Endodermal cell (in vitro differentiated cells): Measurements from ENCODE around the gene GLOD4. TPM values are rescaled to one million over a fixed set of nuclear protein-coding genes. Genes with fewer than 3 reads are reported as not detected.

ENCODE experiments used
- DNase-seq: peaks from one replicate; pipeline ENCODE4 v3.0.0-alpha.2; 2017
- H3K27ac ChIP-seq: 2 replicates; pipeline ENCODE4 v1.5.1; 2013; ENCODE audit warnings: mild to moderate bottlenecking, low read depth, low read length, moderate library complexity
- H3K27me3 ChIP-seq: 2 replicates; pipeline ENCODE4 v1.6.1; 2013; ENCODE audit warnings: mild to moderate bottlenecking, low read length, moderate library complexity; ENCODE audit not compliant: insufficient read depth, control insufficient read depth, poor library complexity, severe bottlenecking
- H3K36me3 ChIP-seq: 2 replicates; pipeline ENCODE4 v1.7.0; 2013; ENCODE audit warnings: mild to moderate bottlenecking, low read length, moderate library complexity; ENCODE audit not compliant: control insufficient read depth, insufficient read depth
- H3K4me1 ChIP-seq: one replicate; pipeline ENCODE4 v1.7.0; 2013; ENCODE audit warnings: low read length; ENCODE audit not compliant: control insufficient read depth, insufficient read depth
- H3K4me3 ChIP-seq: 2 replicates; pipeline ENCODE4 v1.5.1; 2013; ENCODE audit warnings: mild to moderate bottlenecking, low read length, moderate library complexity
- H3K9ac ChIP-seq: 2 replicates; pipeline ENCODE4 v1.6.1; 2013; ENCODE audit warnings: mild to moderate bottlenecking, low read length, moderate library complexity; ENCODE audit not compliant: poor library complexity, severe bottlenecking; ENCODE audit errors: extremely low read depth
- H3K9me3 ChIP-seq: 2 replicates; pipeline ENCODE4 v1.6.1; 2013; ENCODE audit warnings: mild to moderate bottlenecking, low read length, moderate library complexity; ENCODE audit not compliant: control insufficient read depth
- H3K27ac Mint-ChIP-seq: 2 replicates; pipeline ENCODE4 v1.8.0; 2020; ENCODE audit warnings: mixed read lengths
- H3K27me3 Mint-ChIP-seq: 2 replicates; pipeline ENCODE4 v1.8.0; 2021; ENCODE audit warnings: mild to moderate bottlenecking, mixed read lengths; ENCODE audit not compliant: insufficient read depth
- H3K36me3 Mint-ChIP-seq: 2 replicates; pipeline ENCODE4 v1.8.0; 2020; ENCODE audit warnings: low read depth, mixed read lengths
- H3K4me1 Mint-ChIP-seq: 2 replicates; pipeline ENCODE4 v1.8.0; 2020; ENCODE audit warnings: mixed read lengths
- H3K4me3 Mint-ChIP-seq: 2 replicates; pipeline ENCODE4 v1.8.0; 2020; ENCODE audit warnings: mild to moderate bottlenecking, moderate library complexity, mixed read lengths
- H3K9me3 Mint-ChIP-seq: 2 replicates; pipeline ENCODE4 v1.8.0; 2020; ENCODE audit warnings: mild to moderate bottlenecking, mixed read lengths
- WGBS, 2 experiments: methylation state at CpG; one replicate each; pipeline versions ENCODE4 v1.1.5 to v1.1.7; 2013; ENCODE audit warnings: missing lambda C conversion rate in 2 of 2, mixed read lengths in 1 of 2; ENCODE audit not compliant: insufficient coverage in 1 of 2, insufficient read length in 1 of 2; 5-methylcytosine and 5-hydroxymethylcytosine counted together
- total RNA-seq, 2 donors: library from RNA; stranded (reverse); fragmentation: NEBNext Ultra II Directional in 1 of 2; extraction: Animal tissue kit (Norgen Biotek cat#: 25700) in 1 of 2; gene quantifications; 2 replicates in 1 of 2; 3 replicates in 1 of 2; pipeline ENCODE4 v1.2.1, GENCODE V29; 2021
- TF ChIP-seq, protein P1 (sequence below): fragments of 200-600 bp; sonication (generic); conservative IDR thresholded peaks from 2 replicates; pipeline ENCODE4 v1.5.0; 2021; ENCODE audit warnings: antibody characterized with exemption, mild to moderate bottlenecking

Gene GLOD4
- total RNA-seq, 2 donors from 2014 or later, result 81.6 to 95.1 TPM

DNA sequence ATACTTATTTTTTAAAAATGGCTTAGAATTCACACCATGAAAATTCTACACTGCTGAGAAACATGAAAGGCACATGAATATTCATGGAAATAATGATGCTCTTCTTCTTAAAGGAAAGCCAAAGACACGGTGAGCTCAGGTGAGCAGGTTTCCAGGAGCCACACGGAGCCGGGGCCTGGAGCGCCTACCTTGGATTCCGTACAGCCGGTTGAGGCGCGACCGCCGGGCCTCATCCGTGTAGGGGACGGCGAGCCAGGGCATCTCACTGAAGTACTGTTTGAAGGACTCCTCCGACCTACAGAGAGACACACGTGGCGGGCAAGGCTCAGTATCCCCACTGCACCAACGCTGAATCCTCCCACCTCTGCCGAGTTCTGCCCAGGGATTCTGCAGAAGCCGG lies 37.2 kb upstream of the GLOD4 start:
- no peak for DNase-seq
- Mint-ChIP-seq H3K36me3 (peaks cover 67% of the 10 kb centered on the region), H3K9me3 (no peaks in the 10 kb centered on the region), H3K4me3 (no peak overlapping the region), H3K27me3 (no peaks in the 10 kb centered on the region), H3K4me1 (no peaks in the 10 kb centered on the region), H3K27ac (peak overlapping the region; percentile 16)
- no peak overlapping the region for H3K9ac ChIP-seq
- TF ChIP-seq, protein P1, sequence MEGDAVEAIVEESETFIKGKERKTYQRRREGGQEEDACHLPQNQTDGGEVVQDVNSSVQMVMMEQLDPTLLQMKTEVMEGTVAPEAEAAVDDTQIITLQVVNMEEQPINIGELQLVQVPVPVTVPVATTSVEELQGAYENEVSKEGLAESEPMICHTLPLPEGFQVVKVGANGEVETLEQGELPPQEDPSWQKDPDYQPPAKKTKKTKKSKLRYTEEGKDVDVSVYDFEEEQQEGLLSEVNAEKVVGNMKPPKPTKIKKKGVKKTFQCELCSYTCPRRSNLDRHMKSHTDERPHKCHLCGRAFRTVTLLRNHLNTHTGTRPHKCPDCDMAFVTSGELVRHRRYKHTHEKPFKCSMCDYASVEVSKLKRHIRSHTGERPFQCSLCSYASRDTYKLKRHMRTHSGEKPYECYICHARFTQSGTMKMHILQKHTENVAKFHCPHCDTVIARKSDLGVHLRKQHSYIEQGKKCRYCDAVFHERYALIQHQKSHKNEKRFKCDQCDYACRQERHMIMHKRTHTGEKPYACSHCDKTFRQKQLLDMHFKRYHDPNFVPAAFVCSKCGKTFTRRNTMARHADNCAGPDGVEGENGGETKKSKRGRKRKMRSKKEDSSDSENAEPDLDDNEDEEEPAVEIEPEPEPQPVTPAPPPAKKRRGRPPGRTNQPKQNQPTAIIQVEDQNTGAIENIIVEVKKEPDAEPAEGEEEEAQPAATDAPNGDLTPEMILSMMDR, result no peak
- no peaks in the 10 kb centered on the region for H3K9me3 ChIP-seq
- 97% methylated on average over 19 of the region's 19 CpGs for WGBS, 2 experiments
- peaks cover 79% of the 10 kb centered on the region for H3K36me3 ChIP-seq
- no peaks in the 10 kb centered on the region for H3K27me3 ChIP-seq
- H3K4me1 ChIP-seq, result no peaks in the 10 kb centered on the region
- no peak overlapping the region for H3K27ac ChIP-seq
- H3K4me3 ChIP-seq, result no peak overlapping the region

DNA sequence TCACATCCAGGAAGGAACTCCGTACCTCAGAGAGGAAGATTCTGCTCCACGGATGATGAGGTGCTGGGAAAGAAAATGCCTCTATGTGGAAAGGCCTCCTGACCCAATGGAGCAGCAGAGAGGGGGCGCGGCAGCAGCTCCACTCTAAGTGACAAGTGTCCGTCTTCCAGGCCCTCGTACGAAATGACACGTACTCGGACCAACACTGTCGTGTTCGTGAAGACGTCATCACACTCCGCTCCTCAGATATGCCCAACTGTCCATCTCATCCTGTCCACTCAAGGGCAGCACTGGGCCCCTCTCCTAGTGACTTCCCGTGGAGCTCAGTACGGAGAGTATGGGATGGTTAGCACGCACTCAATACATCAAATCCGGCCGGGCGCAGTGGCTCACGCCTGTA lies 32.3 kb upstream of the GLOD4 start:
- Mint-ChIP-seq H3K36me3 (peaks cover 83% of the 10 kb centered on the region), H3K4me1 (no peaks in the 10 kb centered on the region), H3K27ac (no peak overlapping the region), H3K27me3 (no peaks in the 10 kb centered on the region), H3K9me3 (peaks cover 2% of the 10 kb centered on the region), H3K4me3 (no peak overlapping the region)
- TF ChIP-seq, protein P1, result no peak
- H3K27ac ChIP-seq, result no peak overlapping the region
- no peaks in the 10 kb centered on the region for H3K4me1 ChIP-seq
- no peaks in the 10 kb centered on the region for H3K9me3 ChIP-seq
- no peak overlapping the region for H3K4me3 ChIP-seq
- WGBS, 2 experiments, result 97 to 99% methylated on average over 19 to 20 of the region's 20 CpGs
- H3K9ac ChIP-seq, result no peak overlapping the region
- no peak for DNase-seq
- H3K36me3 ChIP-seq, result peaks cover 82% of the 10 kb centered on the region
- no peaks in the 10 kb centered on the region for H3K27me3 ChIP-seq

DNA sequence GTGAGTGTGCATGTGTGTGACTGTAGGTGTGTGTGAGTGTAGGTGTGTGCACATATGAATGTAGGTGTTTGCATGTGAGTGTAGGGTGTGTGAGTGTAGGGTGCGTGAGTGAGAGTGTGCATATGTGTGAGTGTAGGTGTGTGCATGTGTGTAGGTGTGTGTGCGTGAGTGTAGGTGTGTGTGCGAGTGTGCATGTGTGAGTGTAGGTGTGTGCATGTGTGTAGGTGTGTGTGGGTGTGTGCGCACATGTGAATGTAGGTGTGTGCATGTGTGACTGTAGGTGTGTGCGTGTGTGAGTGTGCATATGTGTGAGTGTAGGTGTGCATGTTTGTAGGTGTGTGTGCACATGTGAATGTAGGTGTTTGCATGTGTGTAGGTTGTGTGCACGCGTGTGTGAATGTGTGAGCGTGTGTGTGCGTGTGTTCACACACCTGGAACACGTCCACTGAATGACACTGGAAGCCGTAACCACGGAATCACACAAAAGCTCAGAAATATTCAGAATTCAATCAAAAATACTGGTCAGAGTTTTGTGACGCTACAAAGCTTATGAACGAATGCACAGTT lies 30.6 kb upstream of the GLOD4 start:
- H3K9ac ChIP-seq, result no peak overlapping the region
- TF ChIP-seq, protein P1, result no peak
- no peak overlapping the region for H3K4me3 ChIP-seq
- Mint-ChIP-seq H3K36me3 (peaks cover 80% of the 10 kb centered on the region), H3K4me3 (no peak overlapping the region), H3K27me3 (no peaks in the 10 kb centered on the region), H3K9me3 (peaks cover 2% of the 10 kb centered on the region), H3K27ac (no peak overlapping the region), H3K4me1 (no peaks in the 10 kb centered on the region)
- no peak overlapping the region for H3K27ac ChIP-seq
- no peaks in the 10 kb centered on the region for H3K4me1 ChIP-seq
- H3K36me3 ChIP-seq, result peaks cover 78% of the 10 kb centered on the region
- no peak for DNase-seq
- no peaks in the 10 kb centered on the region for H3K27me3 ChIP-seq
- WGBS, 2 experiments, result 90 to 93% methylated on average over 12 to 14 of the region's 14 CpGs
- no peaks in the 10 kb centered on the region for H3K9me3 ChIP-seq
